GM21423 (cell line): ENCODE results near the gene HSBP1.

ENCODE experiments used
- ATAC-seq: cut with Tn5 transposase; IDR thresholded peaks from one replicate; pipeline ENCODE4 v1.9.1; 2021; ENCODE audit warnings: mild to moderate bottlenecking, moderate library complexity; ENCODE audit not compliant: unreplicated experiment

The HSBP1 gene

DNA sequence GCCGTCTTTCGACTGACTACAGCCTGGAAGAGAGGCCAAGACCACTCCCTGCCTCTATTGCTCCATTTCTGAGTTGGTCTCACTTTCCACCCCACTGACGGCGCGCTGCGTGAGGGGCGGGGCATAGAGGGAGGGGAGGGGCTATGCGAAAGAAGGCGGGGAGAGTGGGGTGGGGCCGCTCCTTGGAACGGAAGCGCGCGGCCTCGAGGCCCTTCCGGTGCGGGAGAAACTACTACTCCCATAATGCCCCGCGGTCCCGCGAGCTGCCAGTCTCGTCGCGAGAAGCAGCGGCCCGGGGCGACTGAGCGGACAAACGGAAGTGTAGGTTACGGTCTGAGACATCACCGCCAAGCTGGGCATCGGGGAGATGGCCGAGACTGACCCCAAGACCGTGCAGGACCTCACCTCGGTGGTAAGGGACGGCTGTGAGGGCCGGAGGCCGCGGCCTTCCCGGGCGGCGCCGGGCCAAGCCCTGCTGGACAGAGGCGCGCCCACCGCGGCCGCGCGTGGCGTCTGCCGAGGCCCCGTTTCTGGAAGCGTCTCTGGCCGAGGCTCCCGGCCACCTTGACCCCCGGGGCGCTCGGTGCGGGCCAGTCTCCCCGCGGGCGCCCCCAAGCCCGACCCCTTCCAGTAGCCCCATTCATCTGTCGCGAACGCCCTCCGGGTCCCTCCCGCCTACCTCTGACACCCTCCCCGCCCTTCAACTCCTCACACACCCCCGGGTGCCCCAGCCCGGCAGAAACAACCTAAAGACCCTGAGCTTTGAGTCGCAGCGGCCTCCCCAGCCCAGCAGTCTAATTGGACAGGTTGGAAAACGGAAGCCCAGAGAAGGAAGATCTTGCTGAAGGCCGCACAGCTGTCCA, at the start of gene HSBP1:
TSS of gene HSBP1 (plus strand) at position 269 of the 863 bp plus-strand sequence. CDS start at position 368, 99 bp downstream.
- ATAC-seq = peak; percentile 96

DNA sequence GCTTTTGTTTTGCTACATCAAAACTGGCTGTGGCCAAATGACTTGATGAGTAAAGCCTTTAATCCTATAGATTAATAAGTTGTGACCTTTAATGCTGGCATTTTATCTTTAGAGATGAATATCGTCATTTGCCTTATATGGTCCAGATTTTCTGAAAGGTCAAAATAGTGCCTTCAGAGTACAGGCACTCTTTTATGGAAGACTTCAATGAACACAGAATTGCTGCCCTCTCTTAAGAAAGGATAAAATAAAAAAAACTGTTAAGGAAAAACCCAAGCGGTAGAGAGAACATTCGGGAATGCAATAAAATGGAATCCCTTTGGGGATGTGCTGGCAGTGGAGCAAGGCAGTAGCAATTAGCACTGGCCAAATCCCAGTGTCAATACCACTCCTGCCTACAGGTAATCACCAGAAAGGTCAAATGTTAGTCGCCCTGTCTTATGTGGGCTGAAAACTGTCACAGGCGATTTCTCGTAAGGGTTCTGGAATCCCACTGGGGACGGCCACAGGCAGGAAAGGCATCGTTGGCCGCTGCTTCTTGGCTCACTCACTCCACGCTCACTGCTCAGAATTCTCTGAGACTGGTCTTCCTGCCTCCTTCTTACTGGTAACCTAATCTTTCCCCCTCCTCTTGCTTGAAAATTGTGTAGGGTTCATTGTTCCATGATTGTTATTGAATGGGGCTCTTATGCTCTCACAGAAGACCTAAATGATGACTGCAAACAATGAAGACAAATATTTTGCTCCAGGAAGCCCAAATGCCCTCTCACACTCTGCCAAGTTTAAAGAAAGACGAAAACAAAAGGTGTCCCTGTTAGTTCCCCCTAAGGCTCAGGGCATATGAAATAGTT, 45.4 kb upstream of the HSBP1 start:
- no peak for ATAC-seq

DNA sequence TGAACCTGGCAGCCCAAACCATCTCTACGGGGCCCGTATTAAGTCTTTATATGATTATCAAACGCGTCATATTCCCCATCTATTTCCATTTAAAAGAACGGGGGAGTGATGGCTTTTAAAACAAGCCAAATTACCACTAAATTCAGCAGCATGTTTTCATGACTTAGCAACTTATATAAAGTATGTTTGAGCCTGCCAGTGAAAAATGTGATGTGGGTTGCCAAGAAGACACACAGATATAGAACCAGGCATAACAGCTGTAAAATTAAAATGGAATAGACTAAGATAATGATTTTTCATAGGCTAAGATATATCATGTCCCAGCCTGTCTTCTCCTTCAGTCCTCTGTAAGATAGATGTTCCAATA, 44.8 kb upstream of the HSBP1 start:
- ATAC-seq = no peak

GRCh38 chr16:83768986-83769385, 38.8 kb upstream of the HSBP1 start:
- no peak for ATAC-seq

- ATAC-seq = no peak
Observed at GRCh38 chr16:83769397-83770008, 38.3 kb upstream of the HSBP1 start.

- no peak for ATAC-seq
Observed at GRCh38 chr16:83771306-83771942, 36.4 kb upstream of the HSBP1 start.

DNA sequence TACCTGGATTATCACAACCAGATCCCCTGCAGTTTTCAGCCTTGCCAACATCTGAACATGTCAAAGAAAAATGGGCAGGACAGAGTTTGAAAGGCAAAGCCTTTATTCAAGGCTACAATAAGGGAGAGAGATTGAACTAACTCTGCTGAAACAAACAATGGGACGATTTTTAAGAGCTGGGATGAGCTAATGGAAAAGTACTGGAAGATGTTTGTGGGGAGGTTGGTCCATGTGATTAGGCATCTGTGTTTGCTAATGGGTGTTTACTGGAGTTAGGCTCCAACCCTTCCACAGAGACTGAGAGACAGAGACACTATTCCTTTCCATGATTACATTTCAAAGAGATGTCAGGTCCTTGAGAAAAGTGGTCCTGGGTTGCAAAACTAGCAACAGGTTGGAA, 35.0 kb upstream of the HSBP1 start:
- ATAC-seq = no peak

- ATAC-seq = no peak
Observed at GRCh38 chr16:83774066-83774465, 33.7 kb upstream of the HSBP1 start.

DNA sequence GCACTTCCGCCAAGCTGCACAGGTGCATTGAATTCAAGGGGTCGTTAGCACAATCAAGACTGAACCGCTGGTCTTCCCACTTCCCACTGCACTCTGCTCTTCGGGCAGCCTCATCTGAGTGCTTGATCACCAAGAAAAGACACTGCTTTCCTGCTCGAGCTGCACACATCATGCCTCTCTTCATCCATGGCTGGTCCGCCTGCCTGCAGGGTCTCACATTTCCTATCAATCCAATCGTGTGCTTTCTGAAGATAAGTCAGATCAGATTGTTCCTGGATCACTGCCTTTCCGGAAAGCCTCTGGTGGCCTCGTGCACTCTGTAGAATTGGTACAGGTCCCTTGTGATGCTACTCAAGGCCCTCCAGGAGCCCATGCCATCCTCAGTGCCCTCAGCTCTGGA, 30.8 kb upstream of the HSBP1 start:
- no peak for ATAC-seq

- ATAC-seq = no peak
Observed at GRCh38 chr16:83779886-83780285, 27.9 kb upstream of the HSBP1 start.

GRCh38 chr16:83785455-83785854, 22.3 kb upstream of the HSBP1 start:
- no peak for ATAC-seq

- ATAC-seq = no peak
Observed at GRCh38 chr16:83789642-83790401, 18.0 kb upstream of the HSBP1 start.

GRCh38 chr16:83791916-83792315, 15.9 kb upstream of the HSBP1 start:
- ATAC-seq = no peak

DNA sequence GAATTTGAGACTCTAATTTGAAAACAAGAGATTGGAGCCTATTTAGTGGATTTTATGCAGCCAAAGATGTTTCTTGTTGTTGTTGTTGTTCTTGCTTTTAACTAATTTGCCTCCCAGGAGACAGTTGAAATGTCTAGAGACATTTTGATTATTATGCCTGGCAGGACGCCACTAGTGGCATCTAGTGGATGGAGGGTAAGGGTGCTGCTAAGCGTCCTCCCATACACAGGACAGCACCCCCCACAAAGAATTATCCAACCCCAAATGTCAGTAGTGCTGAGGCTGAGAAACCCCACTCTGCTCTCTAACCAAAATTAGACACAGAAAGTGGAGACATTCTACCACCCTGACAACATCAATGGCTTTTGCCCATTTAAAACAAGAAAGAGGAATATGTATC, 15.4 kb upstream of the HSBP1 start:
- no peak for ATAC-seq

GRCh38 chr16:83793179-83793578, 14.6 kb upstream of the HSBP1 start:
- no peak for ATAC-seq

GRCh38 chr16:83794860-83795554, 12.8 kb upstream of the HSBP1 start:
- no peak for ATAC-seq

DNA sequence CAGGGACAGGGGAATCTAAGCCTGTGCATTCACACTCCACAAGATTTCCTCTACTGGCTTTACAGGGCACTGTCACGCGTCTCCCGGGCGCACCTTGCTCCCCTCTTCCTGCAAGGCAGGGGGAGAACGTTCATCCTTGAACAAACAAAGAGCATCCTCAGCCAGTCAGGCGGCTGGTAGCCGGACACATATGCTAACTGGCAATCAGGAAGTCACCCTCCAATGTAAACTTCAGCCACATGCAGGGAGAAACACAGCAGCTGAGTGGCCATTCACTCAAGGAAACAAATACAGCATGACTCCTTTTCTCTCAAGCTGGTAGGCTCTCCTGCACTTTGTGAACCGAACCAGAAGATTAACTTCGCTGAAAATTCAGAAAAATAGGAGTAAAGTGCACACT, 10.8 kb upstream of the HSBP1 start:
- ATAC-seq = no peak

- no peak for ATAC-seq
Observed at GRCh38 chr16:83799336-83799735, 8.4 kb upstream of the HSBP1 start.

GRCh38 chr16:83802135-83802534, 5.6 kb upstream of the HSBP1 start:
- peak; percentile 56 for ATAC-seq
